Measurements from ENCODE around the gene GNA15. TPM values are rescaled to one million over a fixed set of nuclear protein-coding genes. Genes with fewer than 3 reads are reported as not detected.

GNA15 gene
- total and polyA plus RNA-seq, 10 donors, result 3.8 to 24.9 (median 12.5) TPM

DNA sequence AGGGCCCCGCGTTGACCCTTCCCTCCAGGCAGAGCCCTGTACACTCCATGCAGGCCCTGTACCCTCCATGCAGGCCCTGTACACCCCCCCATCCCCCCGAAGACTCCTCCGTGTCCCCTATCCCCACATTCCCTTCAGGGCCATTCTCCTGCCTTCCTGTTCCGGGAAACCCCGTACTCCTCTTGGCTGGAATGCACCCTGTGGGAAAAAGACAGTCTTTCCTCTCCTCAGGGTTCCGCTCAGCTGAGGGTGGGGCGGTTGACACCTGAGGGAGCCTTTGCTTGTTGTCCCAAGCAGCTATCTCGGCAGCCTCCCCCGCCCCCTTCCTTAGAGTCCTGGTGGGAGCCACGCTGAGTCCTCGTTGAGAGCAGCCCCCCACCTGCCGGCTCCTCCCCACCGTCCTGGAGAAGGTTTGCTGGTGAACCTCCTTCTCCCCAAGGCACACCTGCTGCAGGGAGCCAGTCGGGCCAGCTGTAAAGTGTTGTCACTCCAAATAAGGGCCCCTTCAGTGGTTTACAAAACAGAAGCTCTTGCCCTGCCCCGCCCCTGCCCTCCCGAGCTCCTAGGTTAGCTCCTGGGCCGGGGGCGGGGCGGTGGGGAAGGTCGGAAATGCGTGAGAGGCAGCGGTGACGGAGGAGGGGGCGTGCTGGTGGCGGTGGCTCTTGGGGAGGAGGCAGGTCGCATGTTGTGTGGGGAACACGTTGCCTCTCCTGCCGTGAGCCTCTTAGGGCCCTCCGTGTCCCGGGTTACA, 40.2 kb upstream of the GNA15 start:
- H3K9me3 ChIP-seq, result no peaks in the 10 kb centered on the region
- 9 to 19% (median 12%) methylated on average over 29 to 31 of the region's 31 CpGs for WGBS, 5 donors
- H3K27ac ChIP-seq, result peak overlapping the region in 6 of 8 donors; percentile 78 to 90 (median 86)
- peak; percentile 77 for DNase-seq
- intact Hi-C loops (cut with DNase I; ENCODE audit: low total_unique reads), result no loop called here
- peak overlapping the region; percentile 55 to 84 (median 67) for H3K4me3 ChIP-seq
- peaks cover 44 to 66% (median 61%) of the 10 kb centered on the region in 6 donors for H3K4me1 ChIP-seq
- H3K36me3 ChIP-seq, result no peaks in the 10 kb centered on the region
- peak in 1 of 3 donors; percentile 46 for TF ChIP-seq POLR2AphosphoS5 (IDR thresholded peaks at IDR 0.05)
- TF ChIP-seq, protein P1, sequence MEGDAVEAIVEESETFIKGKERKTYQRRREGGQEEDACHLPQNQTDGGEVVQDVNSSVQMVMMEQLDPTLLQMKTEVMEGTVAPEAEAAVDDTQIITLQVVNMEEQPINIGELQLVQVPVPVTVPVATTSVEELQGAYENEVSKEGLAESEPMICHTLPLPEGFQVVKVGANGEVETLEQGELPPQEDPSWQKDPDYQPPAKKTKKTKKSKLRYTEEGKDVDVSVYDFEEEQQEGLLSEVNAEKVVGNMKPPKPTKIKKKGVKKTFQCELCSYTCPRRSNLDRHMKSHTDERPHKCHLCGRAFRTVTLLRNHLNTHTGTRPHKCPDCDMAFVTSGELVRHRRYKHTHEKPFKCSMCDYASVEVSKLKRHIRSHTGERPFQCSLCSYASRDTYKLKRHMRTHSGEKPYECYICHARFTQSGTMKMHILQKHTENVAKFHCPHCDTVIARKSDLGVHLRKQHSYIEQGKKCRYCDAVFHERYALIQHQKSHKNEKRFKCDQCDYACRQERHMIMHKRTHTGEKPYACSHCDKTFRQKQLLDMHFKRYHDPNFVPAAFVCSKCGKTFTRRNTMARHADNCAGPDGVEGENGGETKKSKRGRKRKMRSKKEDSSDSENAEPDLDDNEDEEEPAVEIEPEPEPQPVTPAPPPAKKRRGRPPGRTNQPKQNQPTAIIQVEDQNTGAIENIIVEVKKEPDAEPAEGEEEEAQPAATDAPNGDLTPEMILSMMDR (IDR thresholded peaks at IDR 0.05 in 8 of 11, conservative IDR thresholded peaks at IDR 0.05 in 3 of 11), result no peak
- peaks cover 0 to 66% (median 0%) of the 10 kb centered on the region in 7 donors for H3K27me3 ChIP-seq (replicated peaks in 1 of 7)

DNA sequence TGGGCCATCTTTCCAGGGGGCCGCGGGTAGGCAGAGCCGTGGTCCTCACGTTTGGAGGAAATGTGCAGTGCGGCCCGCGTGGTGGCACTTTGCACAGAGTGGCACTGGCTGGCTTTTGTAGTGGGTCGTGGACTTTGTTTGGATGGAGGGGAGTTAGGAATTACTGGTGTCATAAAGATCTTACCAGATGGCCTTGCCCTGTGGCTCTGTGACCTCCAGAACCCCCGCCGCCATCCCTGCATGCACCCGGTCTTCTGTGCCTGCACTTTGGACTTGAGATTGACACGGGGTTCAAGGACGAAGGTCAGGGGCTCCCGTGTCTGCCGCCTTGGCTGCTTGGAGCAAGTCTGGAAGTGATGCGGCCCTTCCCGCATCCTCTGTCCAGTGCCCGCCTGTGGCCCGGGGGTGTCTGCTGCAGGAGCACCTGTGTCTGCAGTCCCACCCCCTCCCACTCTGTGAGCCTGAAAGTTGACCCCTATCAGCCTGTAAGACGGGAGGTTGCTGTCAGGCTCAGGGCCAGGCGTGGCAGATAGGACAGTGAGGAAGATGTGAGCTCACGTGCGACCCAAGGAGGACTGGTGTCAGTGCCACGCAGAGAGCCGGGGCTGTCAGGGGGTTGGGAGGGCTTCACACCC, 39.4 kb upstream of the GNA15 start:
- H3K4me3 ChIP-seq, result peak overlapping the region; percentile 21 to 84 (median 67)
- peak; percentile 73 for DNase-seq
- TF ChIP-seq, protein P1 (IDR thresholded peaks at IDR 0.05 in 8 of 11, conservative IDR thresholded peaks at IDR 0.05 in 3 of 11), result no peak
- TF ChIP-seq POLR2A (IDR thresholded peaks at IDR 0.05) (no peak), POLR2AphosphoS5 (IDR thresholded peaks at IDR 0.05) (no peak)
- peaks cover 45 to 74% (median 66%) of the 10 kb centered on the region in 6 donors for H3K4me1 ChIP-seq
- no peaks in the 10 kb centered on the region for H3K9me3 ChIP-seq
- intact Hi-C loops (cut with DNase I; ENCODE audit: low total_unique reads), result no loop called here
- 51 to 61% (median 55%) methylated on average over 23 to 25 of the region's 25 CpGs for whole genome bisulfite sequencing, 5 donors
- no peaks in the 10 kb centered on the region for H3K36me3 ChIP-seq
- peak overlapping the region in 7 of 8 donors; percentile 76 to 90 (median 84) for H3K27ac ChIP-seq
- H3K27me3 ChIP-seq (replicated peaks in 1 of 7), result peaks cover 0 to 69% (median 0%) of the 10 kb centered on the region in 7 donors

GRCh38 chr19:3096902-3097326, 38.9 kb upstream of the GNA15 start:
- no peaks in the 10 kb centered on the region for H3K36me3 ChIP-seq
- no peaks in the 10 kb centered on the region for H3K9me3 ChIP-seq
- DNase-seq, result peak; percentile 65
- peaks cover 45 to 79% (median 68%) of the 10 kb centered on the region in 6 donors for H3K4me1 ChIP-seq
- peak overlapping the region; percentile 60 to 90 (median 83) for H3K27ac ChIP-seq
- TF ChIP-seq POLR2A (IDR thresholded peaks at IDR 0.05), result no peak
- TF ChIP-seq POLR2AphosphoS5 (IDR thresholded peaks at IDR 0.05), result no peak
- TF ChIP-seq, protein P1 (IDR thresholded peaks at IDR 0.05 in 8 of 11, conservative IDR thresholded peaks at IDR 0.05 in 3 of 11), result no peak
- intact Hi-C loops (cut with DNase I; ENCODE audit: low total_unique reads), result no loop called here
- WGBS, 5 donors, result 61 to 88% (median 73%) methylated on average over 2 to 11 of the region's 11 CpGs
- H3K27me3 ChIP-seq (replicated peaks in 1 of 7), result peaks cover 0 to 69% (median 0%) of the 10 kb centered on the region in 7 donors
- H3K4me3 ChIP-seq, result peak overlapping the region in 4 of 8 donors; percentile 55 to 84 (median 74)

- intact Hi-C loops (cut with DNase I; ENCODE audit: low total_unique reads), result no loop called here
- TF ChIP-seq POLR2AphosphoS5 (IDR thresholded peaks at IDR 0.05), result peak in 2 of 3 donors; percentile 11 to 20
- TF ChIP-seq, protein P1 (IDR thresholded peaks at IDR 0.05 in 8 of 11, conservative IDR thresholded peaks at IDR 0.05 in 3 of 11), result no peak
- H3K36me3 ChIP-seq, result no peaks in the 10 kb centered on the region
- H3K9me3 ChIP-seq, result no peaks in the 10 kb centered on the region
- peak overlapping the region; percentile 60 to 90 (median 83) for H3K27ac ChIP-seq
- peak overlapping the region in 4 of 8 donors; percentile 19 to 84 (median 74) for H3K4me3 ChIP-seq
- peaks cover 45 to 84% (median 71%) of the 10 kb centered on the region in 6 donors for H3K4me1 ChIP-seq
- H3K27me3 ChIP-seq (replicated peaks in 1 of 7), result peaks cover 0 to 69% (median 0%) of the 10 kb centered on the region in 7 donors
- WGBS, 5 donors, result 60 to 82% (median 75%) methylated on average over 3 to 24 of the region's 24 CpGs
- DNase-seq, result peak; percentile 69
Measured at GRCh38 chr19:3097442-3097871, 38.4 kb upstream of the GNA15 start.

All from spleen (tissue), 11 donors.